K562 (cell line): Measurements from ENCODE around the gene TNPO3. TPM values are rescaled to one million over a fixed set of nuclear protein-coding genes. Genes with fewer than 3 reads are reported as not detected.
A peak's percentile ranks its signal among the peaks of the same experiment; 100 is the strongest.

ENCODE experiments used
- CBX1 ChIP-seq: sonication (generic); IDR thresholded peaks from 2 replicates; pipeline ENCODE4 v1.6.1; 2016; ENCODE audit warnings: antibody characterized with exemption, low read depth, mild to moderate bottlenecking
- ELF1 ChIP-seq: fragments of 200-800 bp; sonication (Bioruptor generic); IDR thresholded peaks from 2 replicates; pipeline ENCODE4 v1.6.1; 2016; ENCODE audit warnings: missing genetic modification characterization, missing compliant biosample characterization
- EP400 ChIP-seq: fragments of 450-650 bp; IDR thresholded peaks from 2 replicates; pipeline ENCODE4 v1.6.1; 2017; ENCODE audit warnings: antibody characterized with exemption, mild to moderate bottlenecking, moderate library complexity
- GATAD2A ChIP-seq: fragments of 450-650 bp; IDR thresholded peaks from 2 replicates; pipeline ENCODE4 v1.6.1; 2017
- MAFK ChIP-seq: IDR thresholded peaks from 2 replicates; pipeline ENCODE4 v1.6.1; 2011; ENCODE audit warnings: low read length, improper control_type of control experiment
- MBD1 ChIP-seq: fragments of 250-450 bp; sonication (Bioruptor Pico); IDR thresholded peaks from 2 replicates; pipeline ENCODE4 v1.8.0; 2022; ENCODE audit warnings: inconsistent platforms
- MEF2A ChIP-seq: IDR thresholded peaks from 2 replicates; pipeline ENCODE4 v1.6.1; 2011; ENCODE audit warnings: low read depth, mild to moderate bottlenecking, low read length, moderate library complexity; ENCODE audit not compliant: control insufficient read depth
- MTA3 ChIP-seq: fragments of 450-650 bp; formaldehyde crosslinking; IDR thresholded peaks from 2 replicates; pipeline ENCODE4 v1.6.1; 2017; ENCODE audit warnings: mild to moderate bottlenecking, borderline replicate concordance
- NKRF ChIP-seq: fragments of 450-650 bp; IDR thresholded peaks from 2 replicates; pipeline ENCODE4 v1.6.1; 2016; ENCODE audit warnings: borderline replicate concordance
- PCBP1 ChIP-seq: fragments of 200-400 bp; formaldehyde crosslinking; IDR thresholded peaks from 2 replicates; pipeline ENCODE4 v1.6.1; 2018; ENCODE audit warnings: mild to moderate bottlenecking, low read depth, low read length; ENCODE audit not compliant: poor library complexity, severe bottlenecking
- SIN3A ChIP-seq, 2 experiments: fragments of 150-350 bp in 1 of 2; IDR thresholded peaks; 2 replicates each; pipeline ENCODE4 v1.6.1; 2011 to 2016; ENCODE audit warnings: borderline replicate concordance in 2 of 2, low read depth in 2 of 2, low read length in 2 of 2, mild to moderate bottlenecking in 2 of 2, moderate library complexity in 2 of 2; ENCODE audit not compliant: control insufficient read depth in 1 of 2
- SMAD2 ChIP-seq: fragments of 150-350 bp; IDR thresholded peaks from 2 replicates; pipeline ENCODE4 v1.6.1; 2014; ENCODE audit warnings: low read depth, mild to moderate bottlenecking, low read length
- SMARCB1 ChIP-seq: IDR thresholded peaks from 2 replicates; pipeline ENCODE4 v1.6.1; 2011; ENCODE audit warnings: improper control_type of control experiment, low read depth; ENCODE audit not compliant: insufficient read length
- SREBF1 ChIP-seq: fragments of 150-350 bp; IDR thresholded peaks from 2 replicates; pipeline ENCODE4 v1.6.1; 2014; ENCODE audit warnings: antibody characterized with exemption, low read depth, low read length, borderline replicate concordance
- TEAD1 ChIP-seq, 2 experiments: fragments of 450-650 bp in 1 of 2; sonication (generic) in 1 of 2; formaldehyde crosslinking; IDR thresholded peaks; 2 replicates each; pipeline versions ENCODE4 v1.4.0 to v1.8.0; 2020 to 2022; ENCODE audit warnings: mild to moderate bottlenecking in 2 of 2, missing genetic modification reagents in 1 of 2
- TFAM ChIP-seq: fragments of 250-450 bp; sonication (Bioruptor Pico); conservative IDR thresholded peaks from 2 replicates; pipeline ENCODE4 v1.5.0; 2021; ENCODE audit warnings: mild to moderate bottlenecking, moderate library complexity
- ZBED1 ChIP-seq: IDR thresholded peaks from 2 replicates; pipeline ENCODE4 v1.6.1; 2014
- ZC3H8 ChIP-seq: fragments of 450-650 bp; IDR thresholded peaks from 2 replicates; pipeline ENCODE4 v1.6.1; 2017
- ZFP1 ChIP-seq: fragments of 450-650 bp; formaldehyde crosslinking; IDR thresholded peaks from 2 replicates; pipeline ENCODE4 v1.4.0; 2020; ENCODE audit warnings: mild to moderate bottlenecking, mixed read lengths
- ZNF146 ChIP-seq: IDR thresholded peaks from one replicate; pipeline ENCODE4 v1.6.1; 2018; ENCODE audit warnings: missing compliant biosample characterization; ENCODE audit not compliant: unreplicated experiment
- ZNF174 ChIP-seq: fragments of 250-450 bp; sonication (Bioruptor Pico); IDR thresholded peaks from 2 replicates; pipeline ENCODE4 v1.4.0; 2020; ENCODE audit warnings: mild to moderate bottlenecking
- ZNF277 ChIP-seq: fragments of 250-450 bp; sonication (Bioruptor Pico); IDR thresholded peaks from 2 replicates; pipeline ENCODE4 v1.8.0; 2022; ENCODE audit warnings: inconsistent platforms, mild to moderate bottlenecking, moderate library complexity, borderline replicate concordance
- ZNF41 ChIP-seq: fragments of 250-450 bp; sonication (Bioruptor Pico); conservative IDR thresholded peaks from 2 replicates; pipeline ENCODE4 v1.4.0; 2020; ENCODE audit warnings: mild to moderate bottlenecking
- ZNF695 ChIP-seq: fragments of 450-650 bp; formaldehyde crosslinking; IDR thresholded peaks from 2 replicates; pipeline ENCODE4 v1.4.0; 2020; ENCODE audit warnings: mild to moderate bottlenecking, moderate library complexity
- ZNF778 ChIP-seq: fragments of 450-650 bp; formaldehyde crosslinking; IDR thresholded peaks from 2 replicates; pipeline ENCODE4 v1.4.0; 2020; ENCODE audit warnings: mild to moderate bottlenecking, moderate library complexity
- polyA plus RNA-seq, 8 experiments: library from polyadenylated mRNA; depleted of rRNA in 4 of 8; stranded (reverse) in 5 of 8; unstranded in 3 of 8; fragments of >200 nt; fragmentation: Nextera tagmentation in 2 of 8; fragmentation: Illumina TruSeq in 1 of 8; extraction: Ambion mirVana in 2 of 8; extraction: Trizol in 1 of 8; gene quantifications; 2 replicates each; pipeline versions ENCODE4 v1.2.1 to v1.2.3, GENCODE V29; 2011 to 2014; ENCODE audit warnings: inconsistent platforms in 1 of 8, missing spikeins in 1 of 8
- total RNA-seq, 7 experiments: library from RNA; depleted of rRNA in 6 of 7; stranded (reverse); fragments of >200 nt in 6 of 7; fragmentation: Illumina TruSeq in 2 of 7; extraction: Trizol in 2 of 7; gene quantifications; 2 replicates each; pipeline versions ENCODE4 v1.2.1 to v1.2.3, GENCODE V29; 2011 to 2021; ENCODE audit warnings: low replicate concordance in 1 of 7

The TNPO3 gene
- total and polyA plus RNA-seq, 9 of the 15 experiments (the other 6 are each of a cell fraction or from before 2014, with no cell fraction given): 35.8 to 125 (median 110) TPM

- TF ChIP-seq NKRF (peak; percentile 36; the same call in 1 of the 2 replicates), TEAD1 (CRISPR knock-in tag; IDR thresholded peaks at IDR 0.05) (peak in 1 of 2 experiments; percentile 71; a peak in 1 of 4 replicates), MAFK (peak; percentile 90), MBD1 (no peak), MEF2A (no peak), SMARCB1 (no peak), GATAD2A (no peak), ZNF695 (no peak), ZNF41 (no peak), PCBP1 (no peak), TFAM (CRISPR knock-in tag) (no peak), SMAD2 (no peak), ZNF174 (no peak), ZFP1 (no peak), SIN3A (IDR thresholded peaks at IDR 0.05; ENCODE audit: borderline replicate concordance in 2 of 2, control insufficient read depth in 1 of 2, low read depth in 2 of 2, low read length in 2 of 2) (no peak), ZNF146 (CRISPR knock-in tag) (no peak), EP400 (peak; percentile 82), ZBED1 (no peak), SREBF1 (no peak), ZNF277 (no peak), ZNF778 (no peak), ELF1 (tag) (no peak; the same call in 1 of the 2 replicates), CBX1 (peak; percentile 25; the same call in 1 of the 2 replicates), MTA3 (peak; percentile 78), ZC3H8 (no peak)
These were observed 11.6 kb upstream of the TNPO3 start (continued) for GRCh38 chr7:129066290-129067131.
